GM19468 (cell line): Measurements from ENCODE around the gene PORCN.
A peak's percentile ranks its signal among the peaks of the same experiment; 100 is the strongest.
"Not testable (repeated sequence)": the region's sequence is repeated elsewhere in the genome, so short reads cannot be mapped to it uniquely, and the experiment has no call there.

Experiments used
- ATAC-seq: cut with Tn5 transposase; IDR thresholded peaks from one replicate; pipeline ENCODE4 v1.9.1; 2021; ENCODE audit warnings: mild to moderate bottlenecking, moderate library complexity, moderate number of reproducible peaks; ENCODE audit not compliant: unreplicated experiment; ENCODE audit errors: extremely low read depth

The PORCN gene

GRCh38 chrX:48533165-48533564 is 24.4 kb downstream of the PORCN start:
- no peak for ATAC-seq

GRCh38 chrX:48538641-48539344 is 30.0 kb downstream of the PORCN start:
- ATAC-seq: no peak

GRCh38 chrX:48539345-48540027 is 30.7 kb downstream of the PORCN start, which contains the start of gene TBC1D25:
TSS of gene TBC1D25 (plus strand) at chrX:48539714. CDS start at chrX:48539798, 84 bp downstream.
- ATAC-seq: peak; percentile 47

GRCh38 chrX:48540028-48540375 is 31.2 kb downstream of the PORCN start:
- no peak for ATAC-seq

GRCh38 chrX:48540480-48540879 is 31.7 kb downstream of the PORCN start:
- no peak for ATAC-seq

GRCh38 chrX:48541140-48541814 is 32.5 kb downstream of the PORCN start:
- ATAC-seq: no peak

GRCh38 chrX:48548871-48549270 is 40.1 kb downstream of the PORCN start:
- ATAC-seq: no peak

- ATAC-seq: not testable (repeated sequence)
Measured at GRCh38 chrX:48555731-48556325, 47.0 kb downstream of the PORCN start.

GRCh38 chrX:48558271-48558670 is 49.5 kb downstream of the PORCN start:
- no peak for ATAC-seq

GRCh38 chrX:48559636-48560035 is 50.8 kb downstream of the PORCN start:
- ATAC-seq: no peak

- no peak for ATAC-seq
Measured at GRCh38 chrX:48560056-48560455, 51.3 kb downstream of the PORCN start.

- no peak for ATAC-seq
Measured at GRCh38 chrX:48560681-48561080, 51.9 kb downstream of the PORCN start.

GRCh38 chrX:48569958-48570357 is 61.2 kb downstream of the PORCN start:
- no peak for ATAC-seq
